IMR-90 (cell line): Measurements from ENCODE around the gene PDCD10. TPM values are rescaled to one million over a fixed set of nuclear protein-coding genes. Genes with fewer than 3 reads are reported as not detected.

Source experiments
- ATAC-seq: fragments of 200-7000 bp; cut with Tn5 transposase; 2 replicates; pipeline ENCODE4 v1.9.1; 2020; ENCODE audit warnings: low read depth, mild to moderate bottlenecking, moderate library complexity
- BruUV-seq: library from RNA; stranded (reverse); fragments of 400-500 nt; replicated peaks from 2 replicates; lab custom pipeline; 2021; lab: Mats Ljungman, UMichigan
- CTCF ChIA-PET: fragments of 300-600 bp; formaldehyde crosslinking; extraction: SDS; loops from one replicate; lab custom pipeline; 2021; ENCODE audit warnings: antibody characterized with exemption; lab: Yijun Ruan, JAX
- POLR2A ChIA-PET: fragments of 300-600 bp; sonication (Branson Sonifier 250); formaldehyde crosslinking; loops from one replicate; lab custom pipeline; 2022; ENCODE audit warnings: antibody characterized with exemption; ENCODE audit not compliant: unreplicated experiment; lab: Charles Lee
- DNase-seq: peaks from one replicate; pipeline ENCODE4 v3.0.0; 2013
- H2AFZ ChIP-seq: replicated peaks from 2 replicates; pipeline ENCODE3; 2013; ENCODE audit warnings: low read length, mild to moderate bottlenecking; ENCODE audit not compliant: poor library complexity
- H2AK5ac ChIP-seq: 2 replicates; pipeline ENCODE4 v1.6.1; 2013; ENCODE audit warnings: low read depth, low read length, inconsistent platforms
- H2AK9ac ChIP-seq: replicated peaks from 2 replicates; pipeline ENCODE3; 2013; ENCODE audit warnings: mild to moderate bottlenecking, low read depth, low read length, moderate library complexity; ENCODE audit not compliant: poor library complexity
- H2BK120ac ChIP-seq: 2 replicates; pipeline ENCODE4 v1.6.1; 2013; ENCODE audit warnings: low read depth, low read length, inconsistent platforms
- H2BK15ac ChIP-seq: 3 replicates; pipeline ENCODE4 v1.6.1; 2013; ENCODE audit warnings: low read depth, low read length, inconsistent platforms
- H2BK20ac ChIP-seq: 2 replicates; pipeline ENCODE4 v1.6.1; 2013; ENCODE audit warnings: low read depth, mild to moderate bottlenecking, inconsistent platforms, low read length, moderate library complexity
- H2BK5ac ChIP-seq: 2 replicates; pipeline ENCODE4 v1.6.1; 2013; ENCODE audit warnings: mild to moderate bottlenecking, low read depth, low read length, inconsistent platforms; ENCODE audit not compliant: poor library complexity, severe bottlenecking
- H3K14ac ChIP-seq: replicated peaks from 2 replicates; pipeline ENCODE4 v1.6.1; 2013; ENCODE audit warnings: low read depth, low read length, inconsistent platforms
- H3K18ac ChIP-seq: 2 replicates; pipeline ENCODE4 v1.6.1; 2013; ENCODE audit warnings: low read depth, low read length, control low read depth
- H3K23ac ChIP-seq: 2 replicates; pipeline ENCODE4 v1.6.1; 2013; ENCODE audit warnings: low read depth, low read length, inconsistent platforms
- H3K27ac ChIP-seq: 2 replicates; pipeline ENCODE4 v1.5.1; 2013; ENCODE audit warnings: mild to moderate bottlenecking, control low read depth, low read length; ENCODE audit not compliant: insufficient read depth
- H3K27me3 ChIP-seq: 2 replicates; pipeline ENCODE4 v1.6.1; 2013; ENCODE audit warnings: low read length; ENCODE audit not compliant: control insufficient read depth, insufficient read depth
- H3K36me3 ChIP-seq: 2 replicates; pipeline ENCODE4 v1.6.1; 2013; ENCODE audit warnings: low read length, mixed read lengths; ENCODE audit not compliant: control insufficient read depth, insufficient read depth
- H3K4ac ChIP-seq: 2 replicates; pipeline ENCODE4 v1.6.1; 2013; ENCODE audit warnings: low read depth, low read length, inconsistent platforms
- H3K4me1 ChIP-seq: 2 replicates; pipeline ENCODE4 v1.6.1; 2013; ENCODE audit warnings: low read length, mixed read lengths; ENCODE audit not compliant: control insufficient read depth, insufficient read depth
- H3K4me2 ChIP-seq: 2 replicates; pipeline ENCODE4 v1.6.1; 2013; ENCODE audit warnings: low read depth, mild to moderate bottlenecking, control low read depth, low read length, moderate library complexity
- H3K4me3 ChIP-seq: 2 replicates; pipeline ENCODE4 v1.5.1; 2013; ENCODE audit warnings: low read depth, mild to moderate bottlenecking, control low read depth, low read length, moderate library complexity; ENCODE audit not compliant: insufficient read depth
- H3K56ac ChIP-seq: 2 replicates; pipeline ENCODE4 v1.6.1; 2013; ENCODE audit warnings: low read length, inconsistent platforms; ENCODE audit not compliant: insufficient read depth; ENCODE audit errors: extremely low read depth
- H3K79me1 ChIP-seq, 2 experiments: 2 replicates each; pipeline ENCODE4 v1.6.1; 2013; ENCODE audit warnings: low read length in 2 of 2, inconsistent platforms in 1 of 2, low read depth in 1 of 2
- H3K9ac ChIP-seq: 2 replicates; pipeline ENCODE4 v1.6.1; 2013; ENCODE audit warnings: low read depth, low read length, control low read depth
- H3K9me1 ChIP-seq: 2 replicates; pipeline ENCODE4 v1.6.1; 2013; ENCODE audit warnings: low read length, inconsistent platforms; ENCODE audit not compliant: insufficient read depth
- H3K9me3 ChIP-seq: 2 replicates; pipeline ENCODE4 v1.6.1; 2013; ENCODE audit warnings: low read length; ENCODE audit not compliant: control insufficient read depth, insufficient read depth
- H4K20me1 ChIP-seq: 2 replicates; pipeline ENCODE4 v1.6.1; 2013; ENCODE audit warnings: low read length, inconsistent platforms; ENCODE audit not compliant: insufficient read depth
- H4K5ac ChIP-seq: 2 replicates; pipeline ENCODE4 v1.6.1; 2013; ENCODE audit warnings: mild to moderate bottlenecking, low read depth, low read length, control low read depth
- H4K8ac ChIP-seq, 2 experiments: 2 replicates each; pipeline ENCODE4 v1.6.1; 2013; ENCODE audit warnings: low read depth in 2 of 2, low read length in 2 of 2, control low read depth in 1 of 2, inconsistent platforms in 1 of 2
- H4K91ac ChIP-seq: 2 replicates; pipeline ENCODE4 v1.6.1; 2013; ENCODE audit warnings: low read depth, low read length, inconsistent platforms; ENCODE audit not compliant: insufficient read depth
- BHLHE40 ChIP-seq: fragments of 150-350 bp; IDR thresholded peaks from 2 replicates; pipeline ENCODE4 v1.6.1; 2016; ENCODE audit warnings: mild to moderate bottlenecking, low read depth, low read length
- CEBPB ChIP-seq: IDR thresholded peaks from 2 replicates; pipeline ENCODE4 v1.6.1; 2012; ENCODE audit warnings: low read depth, low read length, improper control_type of control experiment
- CHD1 ChIP-seq: IDR thresholded peaks from 2 replicates; pipeline ENCODE4 v1.6.1; 2012; ENCODE audit warnings: low read depth, low read length, improper control_type of control experiment
- CTCF ChIP-seq: conservative IDR thresholded peaks from 2 replicates; pipeline ENCODE4 v1.5.1; 2012; ENCODE audit warnings: mild to moderate bottlenecking, low read depth, low read length, improper control_type of control experiment
- ELK1 ChIP-seq: fragments of 150-350 bp; IDR thresholded peaks from 2 replicates; pipeline ENCODE4 v1.6.1; 2016; ENCODE audit warnings: low read depth, mild to moderate bottlenecking, low read length, moderate library complexity, borderline replicate concordance
- FOS ChIP-seq: fragments of 150-350 bp; IDR thresholded peaks from 2 replicates; pipeline ENCODE4 v1.6.1; 2016; ENCODE audit warnings: low read depth, low read length
- MAFK ChIP-seq: IDR thresholded peaks from 2 replicates; pipeline ENCODE4 v1.6.1; 2012; ENCODE audit warnings: low read depth, low read length, improper control_type of control experiment
- MAZ ChIP-seq: IDR thresholded peaks from 2 replicates; pipeline ENCODE4 v1.6.1; 2012; ENCODE audit warnings: low read depth, mild to moderate bottlenecking, low read length, improper control_type of control experiment, moderate library complexity, borderline replicate concordance
- MXI1 ChIP-seq: IDR thresholded peaks from 2 replicates; pipeline ENCODE4 v1.6.1; 2012; ENCODE audit warnings: low read depth, mild to moderate bottlenecking, low read length, moderate library complexity, borderline replicate concordance
- NFE2L2 ChIP-seq: fragments of 150-350 bp; IDR thresholded peaks from 2 replicates; pipeline ENCODE4 v1.6.1; 2016; ENCODE audit warnings: low read depth, mild to moderate bottlenecking, low read length
- POLR2A ChIP-seq: IDR thresholded peaks from 2 replicates; pipeline ENCODE4 v1.6.1; 2012; ENCODE audit warnings: mild to moderate bottlenecking, low read depth, low read length
- RAD21 ChIP-seq: IDR thresholded peaks from 2 replicates; pipeline ENCODE4 v1.6.1; 2012; ENCODE audit warnings: low read length, improper control_type of control experiment
- RCOR1 ChIP-seq: IDR thresholded peaks from 2 replicates; pipeline ENCODE4 v1.6.1; 2012; ENCODE audit warnings: mild to moderate bottlenecking, low read length, improper control_type of control experiment; ENCODE audit not compliant: insufficient replicate concordance
- RFX5 ChIP-seq: IDR thresholded peaks from 2 replicates; pipeline ENCODE4 v1.8.0; 2012; ENCODE audit warnings: low read depth, mild to moderate bottlenecking, low read length, moderate library complexity
- SMC3 ChIP-seq: fragments of 150-350 bp; IDR thresholded peaks from 2 replicates; pipeline ENCODE4 v1.6.1; 2016; ENCODE audit warnings: low read depth, mild to moderate bottlenecking, antibody characterized with exemption, low read length, moderate library complexity
- WGBS, 2 experiments: methylation state at CpG; one replicate each; pipeline versions ENCODE4 v1.1.5 to v1.1.7; 2013; ENCODE audit warnings: missing lambda C conversion rate in 2 of 2; ENCODE audit not compliant: insufficient read length in 1 of 2; ENCODE audit errors: extremely low coverage in 2 of 2; 5-methylcytosine and 5-hydroxymethylcytosine counted together
- dilution Hi-C: fragments of 300-500 bp; cut with HindIII; formaldehyde crosslinking; loops from one replicate; pipeline ENCODE4 v1.14.3; 2018; ENCODE audit warnings: low sequenced_read_pairs; ENCODE audit not compliant: unreplicated experiment
- in situ Hi-C: fragments of 300-500 bp; cut with MboI; formaldehyde crosslinking; loops from 3 replicates; pipeline ENCODE4 v1.14.3; 2019; ENCODE audit warnings: low sequenced_read_pairs, inconsistent platforms, mixed read lengths
- intact Hi-C: fragments of 100-400 bp; cut with micrococcal nuclease; formaldehyde crosslinking; loops from 2 replicates; pipeline ENCODE4 v1.10.0; 2022
- polyA plus RNA-seq, 3 experiments: library from polyadenylated mRNA; depleted of rRNA; stranded (reverse); fragments of >200 nt; gene quantifications; 2 replicates each; pipeline ENCODE4 v1.2.3, GENCODE V29; 2012; ENCODE audit warnings: low replicate concordance in 1 of 3
- total RNA-seq: library from RNA; depleted of rRNA; stranded (reverse); fragments of >200 nt; gene quantifications from 2 replicates; pipeline ENCODE4 v1.2.3, GENCODE V29; 2012

The PDCD10 gene
- total and polyA plus RNA-seq, 2 of the 4 experiments (the other 2 are of a cell fraction): 36.7 to 47.3 TPM

- H3K79me1 ChIP-seq: no peaks in the 10 kb centered on the region
- no peak for DNase-seq
- H3K23ac ChIP-seq: no peak overlapping the region
- H2BK120ac ChIP-seq: no peak overlapping the region
- H3K36me3 ChIP-seq: no peaks in the 10 kb centered on the region
- no peak for ATAC-seq
- intact Hi-C loops (no loop called here), in situ Hi-C loops (no loop called here), dilution Hi-C loops (no loop called here)
- BruUV-seq: no TSS peak
- no peak overlapping the region for H3K27ac ChIP-seq
- no peaks in the 10 kb centered on the region for H4K20me1 ChIP-seq
- no peak overlapping the region for H3K18ac ChIP-seq
- H3K4me3 ChIP-seq: no peak overlapping the region
- H3K4me1 ChIP-seq: no peaks in the 10 kb centered on the region
- no peak overlapping the region for H2BK5ac ChIP-seq
- no peak overlapping the region for H2AK9ac ChIP-seq
- H2BK20ac ChIP-seq: no peak overlapping the region
- ChIA-PET POLR2A (no interaction called here), CTCF (no interaction called here)
- no peak overlapping the region for H2AFZ ChIP-seq
- no peak overlapping the region for H4K91ac ChIP-seq
- H3K56ac ChIP-seq: no peak overlapping the region
- no peaks in the 10 kb centered on the region for H3K9me3 ChIP-seq
- WGBS, 2 experiments: no CpG with 5 or more reads among the region's 2 CpGs
- no peak overlapping the region for H2AK5ac ChIP-seq
- no peaks in the 10 kb centered on the region for H3K9me1 ChIP-seq
- H3K4ac ChIP-seq: no peak overlapping the region
- H4K5ac ChIP-seq: no peak overlapping the region
- no peak overlapping the region for H3K14ac ChIP-seq
- H3K9ac ChIP-seq: no peak overlapping the region
- no peak overlapping the region for H2BK15ac ChIP-seq
- H4K8ac ChIP-seq: no peak overlapping the region
- TF ChIP-seq MXI1 (no peak), MAFK (no peak), MAZ (no peak), CTCF (no peak), CEBPB (no peak), CHD1 (no peak), RAD21 (no peak), SMC3 (no peak), POLR2A (no peak), BHLHE40 (no peak), RFX5 (no peak), RCOR1 (no peak), NFE2L2 (no peak), FOS (no peak), ELK1 (no peak)
- no peaks in the 10 kb centered on the region for H3K27me3 ChIP-seq
- no peak overlapping the region for H3K4me2 ChIP-seq
Measured at GRCh38 chr3:167749728-167750127, 15.0 kb upstream of the PDCD10 start.
